HG03103 (cell line): ENCODE results near the gene EN2.
"Not testable (repeated sequence)": the region's sequence is repeated elsewhere in the genome, so short reads cannot be mapped to it uniquely, and the experiment has no call there.

Source experiments
- ATAC-seq: cut with Tn5 transposase; IDR thresholded peaks from one replicate; pipeline ENCODE4 v1.9.1; 2021; ENCODE audit warnings: low read depth; ENCODE audit not compliant: unreplicated experiment

The EN2 gene

GRCh38 chr7:155425011-155425340, 33.0 kb upstream of the EN2 start:
- no peak for ATAC-seq

GRCh38 chr7:155425887-155426286, 32.0 kb upstream of the EN2 start:
- ATAC-seq = no peak

- no peak for ATAC-seq
Measured at GRCh38 chr7:155426543-155427410, 31.2 kb upstream of the EN2 start.

GRCh38 chr7:155427411-155428038, 30.4 kb upstream of the EN2 start:
- ATAC-seq = no peak

- ATAC-seq = no peak
Measured at GRCh38 chr7:155428171-155428834, 29.6 kb upstream of the EN2 start.

GRCh38 chr7:155429651-155430050, 28.3 kb upstream of the EN2 start:
- ATAC-seq = no peak

- ATAC-seq = no peak
Measured at GRCh38 chr7:155430606-155431005, 27.3 kb upstream of the EN2 start.

GRCh38 chr7:155431231-155431630, 26.7 kb upstream of the EN2 start:
- no peak for ATAC-seq

- no peak for ATAC-seq
Measured at GRCh38 chr7:155431711-155432110, 26.2 kb upstream of the EN2 start.

- ATAC-seq = no peak
Measured at GRCh38 chr7:155435110-155435509, 22.8 kb upstream of the EN2 start.

GRCh38 chr7:155437836-155438235, 20.1 kb upstream of the EN2 start:
- no peak for ATAC-seq

- ATAC-seq = no peak
Measured at GRCh38 chr7:155438777-155439176, 19.2 kb upstream of the EN2 start.

- no peak for ATAC-seq
Measured at GRCh38 chr7:155439311-155440017, 18.5 kb upstream of the EN2 start.

- ATAC-seq = no peak
Measured at GRCh38 chr7:155440018-155440410, 17.9 kb upstream of the EN2 start.

GRCh38 chr7:155441856-155442255, 16.1 kb upstream of the EN2 start:
- no peak for ATAC-seq

- ATAC-seq = no peak
Measured at GRCh38 chr7:155444746-155445145, 13.2 kb upstream of the EN2 start.

- ATAC-seq = not testable (repeated sequence)
Measured at GRCh38 chr7:155445606-155446005, 12.3 kb upstream of the EN2 start.

- no peak for ATAC-seq
Measured at GRCh38 chr7:155447603-155448002, 10.3 kb upstream of the EN2 start.

GRCh38 chr7:155448632-155449007, 9.3 kb upstream of the EN2 start:
- no peak for ATAC-seq

GRCh38 chr7:155449008-155449868, 8.7 kb upstream of the EN2 start:
- no peak for ATAC-seq
